Lower leg skin (tissue), 4 donors: Measurements from ENCODE around the gene UCKL1. TPM values are rescaled to one million over a fixed set of nuclear protein-coding genes. Genes with fewer than 3 reads are reported as not detected.
A peak's percentile ranks its signal among the peaks of the same experiment; 100 is the strongest.

ENCODE experiments used
- DNase-seq, 2 donors: peaks; one replicate each; pipeline ENCODE4 v3.0.0-alpha.2; 2019; ENCODE audit warnings: low spot score in 2 of 2
- H3K4me3 ChIP-seq: fragments of 200-600 bp; sonication (generic); 2 replicates; pipeline ENCODE4 v1.5.1; 2017; ENCODE audit warnings: mild to moderate bottlenecking, low read depth; ENCODE audit not compliant: poor library complexity, severe bottlenecking
- CTCF ChIP-seq, 3 donors: fragments of 450-650 bp; IDR thresholded peaks; one replicate each; pipeline ENCODE4 v1.5.1; 2016; ENCODE audit warnings: antibody characterized with exemption in 3 of 3, mild to moderate bottlenecking in 3 of 3, moderate library complexity in 2 of 3
- POLR2A ChIP-seq, 2 donors: fragments of 450-650 bp; IDR thresholded peaks; one replicate each; pipeline ENCODE4 v1.6.1; 2016 to 2017; ENCODE audit warnings: antibody characterized with exemption in 2 of 2, mild to moderate bottlenecking in 1 of 2, moderate library complexity in 1 of 2
- WGBS, 2 donors: methylation state at CpG; one replicate each; pipeline ENCODE4 v1.1.5; 2018; 5-methylcytosine and 5-hydroxymethylcytosine counted together
- intact Hi-C: fragments of 100-400 bp; cut with DNase I; formaldehyde crosslinking; loops from one replicate; pipeline ENCODE4 v1.15.0; 2023; ENCODE audit warnings: low total_unique reads
- total RNA-seq, 4 donors: library from RNA; depleted of rRNA; stranded (reverse); fragments of >200 nt; gene quantifications; one replicate each; pipeline ENCODE4 v1.1.0, GENCODE V29; 2016

UCKL1 gene
- total RNA-seq, 4 donors from 2014 or later, result 28.1 to 44.3 (median 33.6) TPM

GRCh38 chr20:63903796-63904561 lies 52.2 kb downstream of the UCKL1 start:
- no peak for TF ChIP-seq POLR2A (IDR thresholded peaks at IDR 0.05)
- TF ChIP-seq CTCF (IDR thresholded peaks at IDR 0.05), result no peak
- 85 to 90% methylated on average over 11 of the region's 11 CpGs for WGBS, 2 donors
- intact Hi-C loops, result no loop called here
- DNase-seq, result no peak
- H3K4me3 ChIP-seq, result no peak overlapping the region

- DNase-seq, result no peak
- 65 to 82% methylated on average over 3 of the region's 3 CpGs for WGBS, 2 donors
- TF ChIP-seq CTCF (IDR thresholded peaks at IDR 0.05) (no peak), POLR2A (IDR thresholded peaks at IDR 0.05) (no peak)
- intact Hi-C loops, result no loop called here
- no peak overlapping the region for H3K4me3 ChIP-seq
Measured at GRCh38 chr20:63900413-63900812, 55.8 kb downstream of the UCKL1 start.

- no peak overlapping the region for H3K4me3 ChIP-seq
- intact Hi-C loops, result no loop called here
- no peak for TF ChIP-seq CTCF (IDR thresholded peaks at IDR 0.05)
- TF ChIP-seq POLR2A (IDR thresholded peaks at IDR 0.05), result no peak
- WGBS, 2 donors, result 74 to 86% methylated on average over 10 of the region's 10 CpGs
- DNase-seq, result no peak
Measured at GRCh38 chr20:63898882-63899558, 57.2 kb downstream of the UCKL1 start.

- 93% methylated on average over 6 of the region's 6 CpGs for WGBS, 2 donors
- intact Hi-C loops, result no loop called here
- DNase-seq, result no peak
- TF ChIP-seq POLR2A (IDR thresholded peaks at IDR 0.05), result no peak
- no peak overlapping the region for H3K4me3 ChIP-seq
Measured at GRCh38 chr20:63897978-63898561, 58.1 kb downstream of the UCKL1 start.

GRCh38 chr20:63896264-63897105 lies 59.7 kb downstream of the UCKL1 start:
- intact Hi-C loops, result no loop called here
- WGBS, 2 donors, result 11 to 15% methylated on average over 18 of the region's 18 CpGs
- TF ChIP-seq POLR2A (IDR thresholded peaks at IDR 0.05), result no peak
- no peak for TF ChIP-seq CTCF (IDR thresholded peaks at IDR 0.05)
- H3K4me3 ChIP-seq, result no peak overlapping the region
- DNase-seq, result no peak

GRCh38 chr20:63895952-63896263 lies 60.3 kb downstream of the UCKL1 start:
- intact Hi-C loops, result no loop called here
- TF ChIP-seq POLR2A (IDR thresholded peaks at IDR 0.05) (no peak), CTCF (IDR thresholded peaks at IDR 0.05) (no peak)
- 0 to 1% methylated on average over 5 of the region's 5 CpGs for WGBS, 2 donors
- H3K4me3 ChIP-seq, result peak overlapping the region; percentile 55
- no peak for DNase-seq
